Activated T-cell treated with anti-CD3 and anti-CD28 coated beads for 48 hours (primary cell): ENCODE results near the gene ADGRB2.
"Not testable (repeated sequence)": the region's sequence is repeated elsewhere in the genome, so short reads cannot be mapped to it uniquely, and the experiment has no call there.

Experiments used
- DNase-seq: peaks from one replicate; pipeline ENCODE4 v3.0.0-alpha.2; 2020; ENCODE audit warnings: low read depth

Gene ADGRB2

DNA sequence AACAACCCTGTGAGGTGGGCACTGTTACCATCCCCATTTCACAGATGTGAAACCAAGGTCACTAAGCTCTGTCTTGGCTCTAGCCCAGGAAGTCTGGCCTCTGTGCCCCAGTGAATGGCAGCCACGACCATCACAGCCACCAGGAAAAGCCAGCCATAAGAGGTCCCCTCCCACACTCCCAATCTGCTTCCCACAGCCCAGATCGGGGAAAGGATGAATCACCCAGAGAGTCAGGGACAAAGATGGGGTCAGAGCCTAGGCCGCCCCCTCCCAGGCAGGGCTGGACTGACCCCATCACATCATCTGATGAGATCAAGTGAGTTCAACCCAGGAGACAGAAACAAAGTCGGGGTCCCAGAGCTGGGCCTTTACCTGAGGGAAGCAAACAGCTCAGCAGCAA lies 37.4 kb downstream of the ADGRB2 start:
- DNase-seq: no peak

DNA sequence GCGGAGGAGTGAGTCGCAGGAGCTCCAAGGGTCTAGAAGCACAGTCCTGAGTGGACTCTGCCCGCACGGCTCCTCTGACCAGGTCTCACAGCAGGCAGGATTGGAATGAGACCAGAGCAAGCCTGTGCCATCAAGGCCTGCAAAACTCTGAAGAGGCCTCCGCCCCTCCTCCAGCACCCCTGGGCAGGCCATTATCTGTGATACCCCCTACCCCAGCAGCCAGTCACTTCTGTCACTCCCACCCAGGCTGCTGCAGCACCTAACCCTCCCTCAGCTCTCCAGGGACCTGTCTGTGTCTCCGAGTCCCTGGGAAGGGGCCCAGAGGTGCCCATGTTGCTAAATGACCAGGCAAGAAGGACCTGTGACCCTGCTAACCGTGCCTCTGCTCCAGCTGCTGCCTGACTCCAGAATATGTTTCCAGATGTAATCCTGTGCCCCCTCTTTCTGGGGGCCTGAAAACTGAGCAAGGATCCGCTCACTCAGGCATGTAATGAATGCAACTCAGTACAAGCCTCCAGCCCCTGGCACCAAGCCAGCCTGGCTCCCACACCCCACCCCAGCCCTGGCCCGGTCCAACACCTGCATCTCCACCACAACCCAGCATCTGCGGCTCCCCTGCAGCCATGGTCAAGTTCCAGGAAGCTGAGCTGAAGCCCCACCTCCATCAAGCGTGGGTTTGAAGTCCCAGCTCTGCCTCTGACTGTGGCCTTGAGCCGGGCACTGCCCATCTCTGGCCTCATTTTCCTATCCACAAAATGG lies 38.2 kb downstream of the ADGRB2 start:
- no peak for DNase-seq

DNA sequence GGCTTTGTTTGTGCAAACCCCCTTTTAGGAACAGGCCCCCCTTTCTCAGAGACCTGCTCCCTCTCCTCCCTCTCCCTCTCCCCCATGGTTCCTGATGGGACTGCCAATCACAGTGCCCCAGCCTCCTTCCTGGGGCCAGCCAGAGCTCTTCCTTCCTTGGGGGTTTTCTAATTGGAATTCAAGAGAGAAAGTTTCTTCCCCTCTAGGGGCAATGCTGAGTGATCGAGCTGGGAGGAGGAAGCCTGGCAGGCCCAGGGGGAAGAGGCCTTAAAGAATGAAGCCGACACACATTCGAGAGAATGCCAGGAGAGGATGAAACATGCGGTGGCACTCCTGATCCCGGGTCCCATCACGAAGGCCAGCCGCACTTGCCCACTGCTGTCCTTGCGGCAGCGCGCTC lies 39.0 kb downstream of the ADGRB2 start:
- DNase-seq: no peak

DNA sequence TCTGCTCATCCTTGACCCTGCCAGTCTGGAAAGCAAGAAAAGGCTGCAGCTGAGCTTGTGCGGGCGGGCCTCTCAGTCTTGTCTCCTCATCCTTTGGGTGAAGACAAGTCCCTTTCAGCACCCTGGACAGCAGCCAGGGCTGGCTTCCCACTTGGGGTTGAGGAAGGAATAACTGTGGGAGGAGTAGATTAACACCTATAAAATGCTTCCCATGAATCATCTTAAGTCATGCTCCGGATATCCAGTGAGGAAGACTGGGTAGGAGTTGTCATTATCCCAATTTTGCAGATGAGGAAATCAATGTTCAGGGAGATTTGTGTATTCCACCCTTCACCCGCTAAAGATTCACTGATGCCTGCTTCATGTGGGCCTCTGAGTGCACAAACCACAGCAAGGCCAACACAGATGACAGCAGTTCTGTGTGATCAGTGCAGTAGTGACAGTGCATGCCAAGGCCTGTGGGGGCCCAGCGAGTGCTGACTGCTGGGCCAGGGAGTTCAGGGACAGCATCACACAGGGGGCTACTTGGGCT lies 40.2 kb downstream of the ADGRB2 start:
- no peak for DNase-seq

DNA sequence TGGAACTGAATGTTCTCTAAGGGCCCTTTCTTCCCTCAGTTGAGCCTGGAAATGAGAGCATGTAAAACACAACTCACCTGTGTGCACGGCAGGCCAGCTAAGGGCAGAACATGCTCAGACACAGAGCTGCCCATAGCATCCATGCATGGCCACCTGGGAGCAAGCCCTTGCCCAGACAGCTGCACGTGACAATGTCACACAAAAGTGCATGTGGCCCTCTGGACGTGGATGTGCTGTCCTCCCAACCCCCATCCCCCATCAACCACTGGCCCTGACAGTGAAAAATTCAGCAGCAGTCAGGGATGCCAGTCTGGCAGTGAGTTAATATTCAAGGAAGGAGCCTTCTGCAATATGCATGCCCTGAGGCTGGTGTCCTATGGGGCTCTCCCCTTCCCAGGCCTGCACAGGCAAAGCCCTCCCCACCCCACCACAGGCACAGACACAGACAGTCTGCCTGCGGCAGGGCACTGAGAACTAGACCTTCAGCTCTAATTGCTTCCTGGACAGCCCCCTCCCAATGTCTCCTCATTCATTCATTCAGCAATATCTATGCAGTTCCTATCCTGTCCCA lies 45.7 kb downstream of the ADGRB2 start:
- DNase-seq: no peak

DNA sequence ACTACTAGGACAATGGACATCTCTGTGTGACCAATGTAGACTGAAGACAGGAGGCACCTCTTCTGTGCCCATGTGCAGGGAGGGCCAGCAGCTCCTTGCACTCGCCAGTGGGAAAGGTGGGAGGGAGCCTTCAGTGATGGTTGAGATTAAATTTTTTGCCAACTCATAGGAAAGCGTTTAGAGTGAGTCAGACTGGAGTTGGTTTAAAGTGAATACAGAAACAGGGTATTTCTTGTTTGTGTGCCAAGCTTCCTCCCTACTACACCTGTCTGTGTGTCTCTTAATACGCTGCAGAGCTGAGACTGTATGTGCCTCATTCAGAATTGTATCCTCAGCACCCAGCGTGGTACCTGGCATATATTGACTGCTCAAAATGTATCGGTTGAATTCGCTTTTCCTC lies 46.8 kb downstream of the ADGRB2 start:
- DNase-seq: no peak

DNA sequence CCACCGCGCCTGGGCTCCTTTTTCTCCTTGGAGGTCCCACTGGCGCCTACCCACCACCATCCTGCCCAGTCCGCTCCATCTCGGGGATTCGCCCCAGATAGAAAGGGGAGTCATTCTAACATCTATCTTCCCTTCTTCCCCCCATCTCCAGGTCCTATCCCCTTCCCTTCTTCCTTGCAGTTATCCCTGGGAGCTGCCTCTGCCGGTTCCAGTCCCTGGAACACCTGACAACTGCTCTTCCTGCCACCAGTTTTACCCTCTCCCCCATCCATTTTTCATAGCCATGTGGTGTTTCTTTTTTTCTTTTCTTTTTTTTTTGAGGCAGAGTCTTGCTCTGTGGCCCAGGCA lies 48.3 kb downstream of the ADGRB2 start:
- DNase-seq: no peak

DNA sequence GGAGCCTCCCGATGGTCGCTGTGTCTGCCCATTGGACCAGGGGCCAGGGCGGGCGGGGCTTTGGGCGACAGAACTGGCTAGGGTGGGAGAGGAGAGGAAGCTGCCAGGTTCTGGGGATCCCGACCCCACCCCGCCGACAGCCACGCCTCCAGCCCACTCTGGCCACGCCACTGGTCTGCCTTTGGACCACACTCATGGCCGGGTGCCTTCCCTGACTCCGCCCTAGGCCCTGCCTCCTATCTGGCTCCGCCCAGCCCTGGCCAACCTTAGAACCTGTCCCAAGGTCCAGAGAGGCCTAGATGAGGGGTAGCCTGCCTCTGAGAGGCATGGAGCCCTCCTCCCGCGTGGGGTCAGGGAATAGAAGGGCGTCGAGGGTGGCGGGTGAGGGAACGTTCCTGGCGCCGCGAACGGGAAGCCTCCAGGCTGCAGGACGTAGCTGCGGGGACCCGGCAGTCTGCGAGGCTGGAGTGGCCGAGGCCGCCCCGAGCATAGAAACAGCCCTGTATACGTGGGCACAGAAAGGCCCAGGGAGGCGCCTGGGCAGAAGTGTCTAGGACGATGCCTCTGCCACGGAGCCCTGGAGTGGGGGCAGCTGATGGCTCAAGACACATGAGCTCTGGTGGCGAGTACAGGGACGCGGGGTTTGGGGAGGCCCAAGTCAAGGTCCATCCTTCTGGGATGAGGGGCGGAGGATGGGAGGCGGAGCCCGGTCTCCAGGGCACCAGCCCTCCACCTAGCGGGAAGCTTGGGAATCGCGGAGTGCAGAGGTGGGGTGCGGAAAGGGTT lies 48.9 kb downstream of the ADGRB2 start:
- DNase-seq: peak; percentile 45

DNA sequence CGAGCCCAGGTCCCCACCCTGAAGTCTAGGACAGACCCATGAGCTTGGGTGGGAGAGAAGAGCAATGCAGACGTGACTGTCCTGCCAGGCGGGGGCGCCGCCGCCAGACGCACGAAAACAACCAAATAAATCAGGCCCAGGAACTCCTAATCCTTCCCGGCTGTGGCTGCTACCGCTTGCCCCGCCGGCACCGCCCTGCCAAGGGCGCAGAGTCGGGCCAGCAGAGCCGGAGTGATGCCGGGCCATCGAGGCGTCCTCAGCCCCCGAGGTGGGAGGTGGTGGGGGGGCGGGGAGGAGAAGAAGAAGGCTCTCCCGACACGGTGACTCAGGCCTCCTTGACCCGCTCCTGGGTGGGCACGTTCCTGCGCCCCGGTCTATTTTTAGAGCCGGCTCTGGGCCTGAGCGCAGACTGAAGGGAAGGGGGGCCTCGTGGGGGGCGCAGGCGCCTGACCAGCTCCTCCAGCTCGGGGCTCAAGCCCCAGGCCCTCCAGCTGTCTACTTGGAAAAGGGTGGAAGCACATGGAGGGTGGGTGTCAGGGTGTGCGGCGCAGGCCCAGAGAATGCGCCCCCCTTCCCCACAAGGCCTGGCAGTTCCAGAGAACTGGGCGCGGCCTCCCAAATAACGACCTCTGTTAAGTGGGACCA lies 49.6 kb downstream of the ADGRB2 start:
- no peak for DNase-seq

DNA sequence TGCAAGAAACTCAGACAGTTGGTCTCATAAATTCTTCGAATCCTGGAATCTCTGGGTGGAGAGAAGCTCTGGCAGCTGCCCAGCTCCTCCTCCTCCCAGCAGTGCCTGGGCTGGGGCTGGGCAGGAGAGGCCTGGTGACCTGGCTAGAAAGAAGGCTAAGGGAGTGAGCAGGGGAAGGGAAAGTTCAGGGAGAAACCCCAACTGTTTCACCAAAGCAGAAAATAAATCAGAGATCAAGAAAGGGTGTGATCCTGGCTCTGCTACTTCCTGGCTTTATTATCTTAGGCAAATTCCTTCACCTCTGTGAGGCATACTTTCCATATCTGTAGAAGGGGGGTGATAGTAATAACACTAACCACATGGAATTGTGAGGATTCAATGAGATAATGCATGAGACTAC lies 51.5 kb downstream of the ADGRB2 start:
- DNase-seq: no peak

DNA sequence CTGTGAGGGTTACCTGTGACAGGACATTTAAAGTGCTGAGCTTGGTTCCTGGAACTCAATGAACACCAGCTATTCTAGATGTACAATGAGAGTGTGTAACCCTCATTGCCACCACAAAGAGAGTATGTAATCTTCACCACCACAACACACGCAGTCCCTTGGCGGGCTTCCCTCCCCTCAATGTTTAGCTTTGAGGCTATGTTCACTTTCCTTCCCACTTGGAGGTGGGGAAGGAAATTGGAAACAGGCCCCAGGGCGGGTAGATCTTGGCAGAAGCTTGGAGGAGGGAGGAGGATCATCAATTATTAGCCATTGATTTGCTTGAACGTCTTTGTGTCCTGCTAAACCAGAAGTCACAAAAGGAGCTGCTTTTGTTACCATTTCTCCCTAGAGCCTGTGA lies 52.1 kb downstream of the ADGRB2 start:
- DNase-seq: no peak

DNA sequence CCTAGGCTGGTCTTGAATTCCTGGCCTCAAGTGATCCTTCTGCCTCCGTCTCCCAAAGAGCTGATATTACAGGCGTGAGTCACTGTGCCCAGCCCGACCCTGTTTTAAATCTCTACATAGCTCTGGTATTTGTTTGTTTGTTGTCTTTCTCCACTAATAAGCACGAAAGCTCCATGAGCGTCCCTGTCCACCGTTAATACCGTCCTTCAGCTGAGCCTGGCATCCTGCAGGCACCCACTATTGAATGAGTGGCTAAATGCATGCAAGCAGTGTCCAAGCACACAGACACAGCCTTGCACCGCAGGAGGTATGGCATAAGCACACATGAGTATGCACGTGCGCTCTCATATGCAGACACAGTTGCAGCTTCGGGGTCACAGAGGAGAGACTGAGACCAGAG lies 55.8 kb downstream of the ADGRB2 start:
- DNase-seq: no peak

DNA sequence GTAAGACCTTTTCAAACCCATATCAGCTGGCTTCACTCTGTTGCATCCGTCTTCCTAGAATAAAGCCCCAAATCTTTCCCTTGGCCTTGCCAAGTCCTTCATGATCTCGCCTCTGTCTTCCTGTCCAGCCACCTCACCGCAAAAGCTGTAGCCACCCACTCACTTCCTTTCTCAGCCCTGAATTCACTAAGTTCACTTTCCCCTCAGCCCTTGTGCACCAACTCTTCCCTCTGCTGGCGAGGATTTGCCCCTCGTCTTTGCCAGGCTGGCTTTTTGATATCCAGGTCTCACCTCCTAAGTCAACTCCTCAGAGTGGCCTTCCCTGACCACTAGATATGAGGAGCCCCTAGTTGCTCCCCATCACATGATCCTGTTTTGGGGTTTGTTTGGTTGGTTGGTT lies 56.4 kb downstream of the ADGRB2 start:
- DNase-seq: no peak

DNA sequence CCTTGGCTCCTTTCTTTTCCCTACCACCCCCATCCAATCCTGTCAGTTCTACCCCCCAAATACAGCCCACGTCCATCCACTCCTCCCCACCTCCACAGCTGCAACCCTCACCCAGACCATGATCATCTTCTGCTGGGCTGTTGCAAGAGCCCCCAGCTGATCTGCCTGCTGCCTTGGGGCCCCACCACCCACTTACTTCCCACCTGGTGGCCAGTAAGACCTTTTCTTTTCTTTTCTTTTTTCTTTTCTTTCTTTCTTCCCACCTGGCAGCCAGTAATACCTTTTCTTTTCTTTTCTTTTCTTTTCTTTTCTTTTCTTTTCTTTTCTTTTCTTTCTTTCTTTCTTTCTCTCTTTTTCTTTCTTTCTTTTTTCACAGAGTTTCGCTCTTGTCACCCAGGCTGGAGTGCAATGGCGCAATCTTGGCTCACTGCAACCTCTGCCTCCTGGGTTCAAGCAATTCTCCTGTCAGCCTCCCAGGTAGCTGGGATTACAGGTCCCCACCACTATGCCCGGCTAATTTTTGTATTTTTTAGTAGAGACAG lies 57.0 kb downstream of the ADGRB2 start:
- DNase-seq: not testable (repeated sequence)

DNA sequence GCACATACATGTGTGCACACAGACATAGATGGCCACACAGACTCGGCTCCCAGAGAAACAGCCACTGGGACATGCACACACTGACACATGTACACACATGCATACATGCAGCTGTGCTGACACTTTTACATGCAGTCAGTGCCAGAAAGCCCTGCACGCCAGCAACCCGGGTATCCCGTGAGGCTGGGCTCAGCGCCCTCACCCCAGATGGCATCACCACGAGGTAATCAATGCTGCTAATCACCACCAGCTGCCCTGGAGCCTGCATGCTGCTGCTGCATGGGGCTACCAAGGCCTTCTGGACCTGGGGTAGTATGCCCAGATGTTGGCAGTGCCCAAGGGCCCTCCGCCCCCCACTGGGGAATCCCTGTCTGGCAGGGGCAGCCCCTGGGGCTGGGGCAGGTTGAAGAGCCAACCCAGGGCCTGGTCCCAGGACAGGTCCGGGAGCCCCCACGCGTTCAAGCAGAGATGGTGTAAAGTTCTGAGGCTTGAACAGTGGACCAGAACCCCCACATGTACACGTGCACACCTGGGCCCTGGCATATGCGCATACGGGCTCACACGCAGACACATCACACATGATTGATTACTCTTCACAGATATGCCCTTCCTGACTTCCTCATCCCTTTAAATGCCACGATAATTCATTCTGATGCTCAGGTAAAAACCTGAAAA lies 57.6 kb downstream of the ADGRB2 start:
- DNase-seq: no peak

DNA sequence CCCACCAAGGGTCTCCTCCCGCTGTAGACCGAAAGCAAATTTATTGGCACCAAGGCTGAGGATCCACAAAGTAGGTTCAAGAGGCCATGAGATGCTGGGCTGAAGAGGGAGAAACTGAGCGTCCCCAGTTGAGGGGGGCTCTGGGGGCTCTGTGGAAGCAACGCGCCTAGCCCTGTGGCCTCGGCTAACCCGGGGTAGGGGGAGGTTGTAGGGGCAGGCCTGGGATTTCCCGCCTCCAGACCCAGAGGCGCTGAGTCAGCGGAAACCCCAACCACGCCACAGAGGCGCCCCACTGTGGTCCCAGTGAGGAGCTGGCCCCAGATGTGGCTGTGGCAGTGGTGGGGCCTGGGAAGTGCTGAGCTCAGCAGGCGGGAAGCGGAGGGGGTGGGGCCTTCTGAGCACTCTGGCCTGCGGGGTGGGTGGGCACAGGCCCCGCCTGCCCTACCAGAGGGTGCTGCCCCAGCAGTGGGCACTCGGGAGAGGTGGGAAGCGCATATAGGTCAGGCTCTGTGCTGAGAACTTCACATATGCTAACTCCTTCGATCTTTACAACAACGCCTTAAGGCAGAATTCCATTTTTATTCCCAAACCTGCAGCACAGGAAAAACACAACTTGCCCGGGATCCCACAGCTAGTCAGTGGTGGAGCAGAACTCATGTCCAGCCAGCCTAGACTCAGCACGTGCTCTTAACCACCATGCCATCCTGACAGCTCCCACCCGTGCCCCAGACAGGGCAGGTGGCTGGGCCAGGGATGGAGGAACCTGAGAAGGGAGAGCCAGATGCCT lies 58.9 kb downstream of the ADGRB2 start:
- peak; percentile 78 for DNase-seq

DNA sequence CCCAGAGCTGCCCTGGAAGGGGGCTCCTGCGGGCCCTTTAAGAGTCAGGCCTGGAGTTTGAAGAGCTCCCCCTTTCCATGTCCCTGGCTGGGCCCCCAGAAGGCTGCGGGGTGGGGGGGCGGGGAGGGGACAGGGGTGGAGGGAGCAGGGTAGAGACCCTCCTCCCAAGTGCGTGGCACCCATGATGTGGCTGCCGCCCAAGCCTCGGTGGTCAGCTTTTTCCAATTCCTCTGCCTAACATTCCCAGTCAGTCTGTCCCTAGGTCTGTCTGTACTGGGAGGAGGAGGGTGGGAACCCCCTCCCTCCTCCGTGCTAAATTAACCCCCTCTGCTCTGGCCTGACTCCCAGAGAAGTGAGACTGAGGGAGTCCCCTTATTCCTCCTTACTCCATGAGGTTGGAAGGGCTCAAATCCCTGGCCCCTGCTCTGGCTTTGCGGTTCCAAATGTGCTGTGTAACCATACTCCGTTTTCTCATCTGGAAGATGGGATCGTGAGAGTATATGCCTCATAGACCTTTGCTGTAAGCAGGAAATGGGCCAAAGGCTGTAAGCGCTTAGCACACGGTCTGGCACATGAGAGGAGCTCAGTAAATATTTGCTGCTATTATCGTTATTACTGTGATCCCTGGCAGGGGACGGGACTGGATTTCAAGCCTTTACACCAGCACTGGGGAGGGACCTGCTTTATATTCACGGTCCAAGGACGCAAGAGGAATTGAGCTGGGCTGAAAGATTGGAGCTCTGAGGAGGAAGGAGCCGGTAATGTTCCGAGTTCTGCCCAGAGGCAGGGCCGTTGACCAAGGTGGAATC lies 59.7 kb downstream of the ADGRB2 start:
- DNase-seq: no peak

DNA sequence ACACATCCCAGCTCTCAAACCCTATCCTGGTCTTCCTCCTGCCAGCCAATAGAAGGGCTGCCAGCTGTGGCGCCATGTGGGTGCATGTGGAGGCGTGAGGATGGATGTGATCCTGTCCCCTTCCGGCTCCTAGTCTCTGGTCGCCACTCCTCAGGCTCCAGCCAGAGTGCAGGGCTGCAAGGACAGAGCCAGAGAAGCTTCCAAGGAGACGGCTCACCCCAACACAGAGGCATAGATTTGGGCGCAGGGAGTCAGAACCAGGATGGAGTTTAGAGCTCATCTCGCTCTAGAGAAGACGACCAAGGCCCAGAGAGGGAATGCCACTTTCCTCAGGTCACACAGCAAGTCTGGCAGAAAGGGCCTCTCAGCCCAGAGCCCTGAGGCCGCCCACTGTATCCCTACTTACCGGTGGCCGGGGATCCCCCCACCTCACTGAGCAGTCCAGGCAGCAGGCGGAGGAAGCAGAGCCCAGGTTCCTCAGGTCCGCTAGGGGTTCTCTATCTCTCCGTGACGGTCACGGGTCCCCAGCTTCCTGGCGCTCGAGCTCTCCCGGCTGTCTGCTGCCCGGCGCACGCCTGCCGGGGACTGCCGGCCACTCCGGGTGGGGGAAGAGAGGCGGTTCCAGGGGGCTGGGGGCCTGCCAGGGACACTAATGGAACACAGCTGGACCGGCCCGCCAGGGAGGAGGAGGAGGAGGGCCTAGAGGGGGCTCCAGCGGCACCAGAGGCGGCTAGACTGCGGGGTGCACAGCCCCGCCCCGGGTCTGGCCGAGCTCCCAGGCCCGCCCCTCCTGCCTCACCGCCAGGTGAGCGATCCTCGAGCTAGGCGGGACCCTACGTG lies 60.5 kb downstream of the ADGRB2 start, which contains the start of gene COL16A1:
Gene COL16A1 (minus strand): TSS at position 587 of the 840 bp plus-strand sequence. CDS start 1,824 bp downstream, outside the sequence.
- no peak for DNase-seq

DNA sequence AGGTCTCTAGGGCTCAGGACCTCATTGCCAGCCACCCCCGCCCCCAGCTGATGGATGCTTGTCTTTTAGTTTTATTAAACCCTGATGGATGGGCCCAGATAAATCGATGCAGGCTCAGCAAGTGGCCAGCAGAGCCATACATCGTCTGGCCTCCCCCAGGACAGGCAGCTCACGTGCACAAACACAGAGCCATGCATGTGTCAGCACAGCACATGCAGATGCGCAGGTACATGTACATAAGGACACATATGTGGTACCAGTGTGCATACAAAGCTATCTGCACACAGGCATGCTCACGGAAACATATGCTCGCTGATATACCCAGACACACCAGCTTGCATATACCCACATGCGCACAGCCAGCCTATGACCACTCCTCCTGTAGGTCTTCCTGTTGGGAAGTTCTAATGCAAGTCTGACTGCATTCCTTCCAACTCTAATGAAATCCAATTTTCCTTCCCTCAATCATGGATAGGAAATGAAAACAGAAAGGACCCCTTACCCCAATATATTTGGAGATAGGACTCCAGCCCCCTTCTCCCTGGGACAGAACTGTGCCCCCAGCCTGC lies 61.2 kb downstream of the ADGRB2 start:
- no peak for DNase-seq
